Astrocyte (in vitro differentiated cells and primary cell): ENCODE measurements around the gene PRKG1. TPM values are rescaled to one million over a fixed set of nuclear protein-coding genes. Genes with fewer than 3 reads are reported as not detected.

Experiments
- DNase-seq: peaks from one replicate; pipeline ENCODE4 v3.0.0-alpha.2; 2010; ENCODE audit warnings: low read depth
- FAIRE-seq: peaks from 2 replicates; lab custom pipeline; 2011; peaks lifted over from hg19 to GRCh38; lab: Jason Lieb, UNC
- H2AFZ ChIP-seq: 2 replicates; pipeline ENCODE4 v1.6.0; 2012; ENCODE audit warnings: low read depth, low read length, inconsistent platforms
- H3K27ac ChIP-seq: 2 replicates; pipeline ENCODE4 v1.5.1; 2011; ENCODE audit warnings: low read depth, low read length, inconsistent platforms
- H3K27me3 ChIP-seq: 2 replicates; pipeline ENCODE4 v1.6.0; 2011; ENCODE audit warnings: low read length, inconsistent platforms; ENCODE audit not compliant: insufficient read depth
- H3K36me3 ChIP-seq: 2 replicates; pipeline ENCODE4 v1.5.1; 2011; ENCODE audit warnings: low read length, inconsistent platforms; ENCODE audit not compliant: insufficient read depth
- H3K4me1 ChIP-seq: 2 replicates; pipeline ENCODE4 v1.5.1; 2011; ENCODE audit warnings: low read length, inconsistent platforms; ENCODE audit not compliant: insufficient read depth
- H3K4me2 ChIP-seq: 2 replicates; pipeline ENCODE4 v1.6.0; 2012; ENCODE audit warnings: low read length, inconsistent platforms
- H3K4me3 ChIP-seq: 2 replicates; pipeline ENCODE4 v1.5.1; 2011; ENCODE audit warnings: low read depth, mild to moderate bottlenecking, low read length, inconsistent platforms; ENCODE audit not compliant: insufficient read depth
- H3K79me2 ChIP-seq: 2 replicates; pipeline ENCODE4 v1.6.0; 2012; ENCODE audit warnings: mild to moderate bottlenecking, low read length, inconsistent platforms; ENCODE audit not compliant: insufficient read depth
- H3K9ac ChIP-seq: 2 replicates; pipeline ENCODE4 v1.6.0; 2012; ENCODE audit warnings: mild to moderate bottlenecking, low read length, inconsistent platforms
- H3K9me3 ChIP-seq: 2 replicates; pipeline ENCODE4 v1.5.1; 2012; ENCODE audit warnings: low read depth, mild to moderate bottlenecking, low read length, inconsistent platforms; ENCODE audit not compliant: insufficient read depth
- H4K20me1 ChIP-seq: 2 replicates; pipeline ENCODE4 v1.6.0; 2012; ENCODE audit warnings: low read length, inconsistent platforms; ENCODE audit not compliant: insufficient read depth
- H3K27ac Mint-ChIP-seq: one replicate; pipeline ENCODE4 v1.8.0; 2021; ENCODE audit warnings: mild to moderate bottlenecking, mixed read lengths; ENCODE audit not compliant: unreplicated experiment
- H3K27me3 Mint-ChIP-seq: one replicate; pipeline ENCODE4 v1.8.0; 2021; ENCODE audit warnings: low read depth, mixed read lengths; ENCODE audit not compliant: unreplicated experiment
- H3K36me3 Mint-ChIP-seq: one replicate; pipeline ENCODE4 v1.8.0; 2021; ENCODE audit warnings: low read depth, mixed read lengths; ENCODE audit not compliant: unreplicated experiment
- H3K4me1 Mint-ChIP-seq: one replicate; pipeline ENCODE4 v1.8.0; 2021; ENCODE audit warnings: low read depth, mixed read lengths; ENCODE audit not compliant: unreplicated experiment
- H3K4me3 Mint-ChIP-seq: one replicate; pipeline ENCODE4 v1.8.0; 2021; ENCODE audit warnings: mild to moderate bottlenecking, moderate library complexity, mixed read lengths; ENCODE audit not compliant: unreplicated experiment
- H3K9me3 Mint-ChIP-seq: one replicate; pipeline ENCODE4 v1.8.0; 2021; ENCODE audit warnings: mild to moderate bottlenecking, mixed read lengths; ENCODE audit not compliant: unreplicated experiment
- EZH2 ChIP-seq: IDR thresholded peaks from 2 replicates; pipeline ENCODE4 v1.6.1; 2012; ENCODE audit warnings: mild to moderate bottlenecking, low read length, inconsistent platforms; ENCODE audit not compliant: insufficient read depth
- total RNA-seq: library from RNA; stranded (reverse); gene quantifications from 2 replicates; pipeline ENCODE4 v1.2.1, GENCODE V29; 2021
- TF ChIP-seq, protein P1 (sequence below): IDR thresholded peaks from 2 replicates; pipeline ENCODE4 v1.5.1; 2011; ENCODE audit warnings: low read depth, mild to moderate bottlenecking, inconsistent platforms, low read length, moderate library complexity; ENCODE audit not compliant: insufficient read depth

The PRKG1 gene
- total RNA-seq, 1 donor from 2014 or later = 3.1 TPM

DNA sequence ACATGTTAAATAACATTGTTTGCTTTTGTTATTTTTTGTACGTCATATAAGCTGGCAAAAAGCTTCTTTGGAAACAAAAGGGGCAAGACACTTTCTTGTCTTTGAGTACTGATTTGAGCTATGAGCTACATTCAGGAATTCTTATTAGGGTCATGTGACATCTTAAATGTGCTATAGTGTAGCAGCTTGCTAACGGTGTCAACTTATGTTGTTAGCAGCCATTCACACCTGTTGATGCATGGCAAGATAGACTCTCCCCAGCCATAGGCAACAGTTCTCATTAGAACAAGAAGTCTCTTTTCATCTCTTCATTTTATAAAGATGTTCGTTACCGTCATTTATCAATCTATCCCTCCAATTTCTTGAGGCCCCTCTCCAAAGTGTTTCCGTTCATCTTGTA lies 411.4 kb downstream of the PRKG1 start:
- no peaks in the 10 kb centered on the region for H3K36me3 Mint-ChIP-seq
- no peak overlapping the region for H3K27ac ChIP-seq
- DNase-seq (no peak), FAIRE-seq (no peak)
- H3K27ac Mint-ChIP-seq = no peak overlapping the region
- H3K4me3 ChIP-seq = no peak overlapping the region
- no peaks in the 10 kb centered on the region for H4K20me1 ChIP-seq
- H3K9me3 Mint-ChIP-seq = no peaks in the 10 kb centered on the region
- H3K4me3 Mint-ChIP-seq = no peak overlapping the region
- no peaks in the 10 kb centered on the region for H3K9me3 ChIP-seq
- H3K9ac ChIP-seq = no peak overlapping the region
- H3K4me2 ChIP-seq = no peak overlapping the region
- no peaks in the 10 kb centered on the region for H3K27me3 ChIP-seq
- H3K36me3 ChIP-seq = no peaks in the 10 kb centered on the region
- TF ChIP-seq, protein P1, sequence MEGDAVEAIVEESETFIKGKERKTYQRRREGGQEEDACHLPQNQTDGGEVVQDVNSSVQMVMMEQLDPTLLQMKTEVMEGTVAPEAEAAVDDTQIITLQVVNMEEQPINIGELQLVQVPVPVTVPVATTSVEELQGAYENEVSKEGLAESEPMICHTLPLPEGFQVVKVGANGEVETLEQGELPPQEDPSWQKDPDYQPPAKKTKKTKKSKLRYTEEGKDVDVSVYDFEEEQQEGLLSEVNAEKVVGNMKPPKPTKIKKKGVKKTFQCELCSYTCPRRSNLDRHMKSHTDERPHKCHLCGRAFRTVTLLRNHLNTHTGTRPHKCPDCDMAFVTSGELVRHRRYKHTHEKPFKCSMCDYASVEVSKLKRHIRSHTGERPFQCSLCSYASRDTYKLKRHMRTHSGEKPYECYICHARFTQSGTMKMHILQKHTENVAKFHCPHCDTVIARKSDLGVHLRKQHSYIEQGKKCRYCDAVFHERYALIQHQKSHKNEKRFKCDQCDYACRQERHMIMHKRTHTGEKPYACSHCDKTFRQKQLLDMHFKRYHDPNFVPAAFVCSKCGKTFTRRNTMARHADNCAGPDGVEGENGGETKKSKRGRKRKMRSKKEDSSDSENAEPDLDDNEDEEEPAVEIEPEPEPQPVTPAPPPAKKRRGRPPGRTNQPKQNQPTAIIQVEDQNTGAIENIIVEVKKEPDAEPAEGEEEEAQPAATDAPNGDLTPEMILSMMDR = no peak
- no peak for TF ChIP-seq EZH2
- H3K27me3 Mint-ChIP-seq = no peaks in the 10 kb centered on the region
- H2AFZ ChIP-seq = no peak overlapping the region
- no peaks in the 10 kb centered on the region for H3K4me1 Mint-ChIP-seq
- no peaks in the 10 kb centered on the region for H3K79me2 ChIP-seq
- H3K4me1 ChIP-seq = no peaks in the 10 kb centered on the region

DNA sequence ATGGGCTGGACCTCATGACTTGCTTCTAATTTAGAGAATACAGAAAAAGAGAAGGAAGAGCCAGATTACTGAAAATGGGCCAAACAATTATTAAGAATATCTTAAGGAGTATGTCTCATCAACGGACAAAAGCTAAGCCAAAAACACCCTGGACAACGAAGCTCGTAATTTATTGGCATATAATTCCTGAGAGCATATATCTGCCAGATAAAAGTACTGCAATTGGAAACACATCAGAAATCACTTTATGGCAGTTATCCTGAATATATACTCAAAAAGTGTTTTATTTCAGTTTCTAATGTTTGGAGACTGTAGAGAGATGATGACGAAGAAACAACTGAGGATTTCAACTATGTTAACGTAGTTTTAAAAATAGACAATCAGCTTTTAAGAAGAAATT lies 413.3 kb downstream of the PRKG1 start:
- Mint-ChIP-seq H3K27me3 (no peaks in the 10 kb centered on the region), H3K4me3 (no peak overlapping the region), H3K4me1 (no peaks in the 10 kb centered on the region), H3K27ac (no peak overlapping the region), H3K9me3 (no peaks in the 10 kb centered on the region), H3K36me3 (no peaks in the 10 kb centered on the region)
- no peaks in the 10 kb centered on the region for H4K20me1 ChIP-seq
- no peaks in the 10 kb centered on the region for H3K27me3 ChIP-seq
- H3K4me1 ChIP-seq = no peaks in the 10 kb centered on the region
- DNase-seq (no peak), FAIRE-seq (no peak)
- H2AFZ ChIP-seq = no peak overlapping the region
- no peak overlapping the region for H3K4me2 ChIP-seq
- H3K4me3 ChIP-seq = no peak overlapping the region
- H3K27ac ChIP-seq = no peak overlapping the region
- H3K9me3 ChIP-seq = no peaks in the 10 kb centered on the region
- H3K79me2 ChIP-seq = no peaks in the 10 kb centered on the region
- H3K36me3 ChIP-seq = no peaks in the 10 kb centered on the region
- H3K9ac ChIP-seq = no peak overlapping the region
- no peak for TF ChIP-seq EZH2
- TF ChIP-seq, protein P1 = no peak

DNA sequence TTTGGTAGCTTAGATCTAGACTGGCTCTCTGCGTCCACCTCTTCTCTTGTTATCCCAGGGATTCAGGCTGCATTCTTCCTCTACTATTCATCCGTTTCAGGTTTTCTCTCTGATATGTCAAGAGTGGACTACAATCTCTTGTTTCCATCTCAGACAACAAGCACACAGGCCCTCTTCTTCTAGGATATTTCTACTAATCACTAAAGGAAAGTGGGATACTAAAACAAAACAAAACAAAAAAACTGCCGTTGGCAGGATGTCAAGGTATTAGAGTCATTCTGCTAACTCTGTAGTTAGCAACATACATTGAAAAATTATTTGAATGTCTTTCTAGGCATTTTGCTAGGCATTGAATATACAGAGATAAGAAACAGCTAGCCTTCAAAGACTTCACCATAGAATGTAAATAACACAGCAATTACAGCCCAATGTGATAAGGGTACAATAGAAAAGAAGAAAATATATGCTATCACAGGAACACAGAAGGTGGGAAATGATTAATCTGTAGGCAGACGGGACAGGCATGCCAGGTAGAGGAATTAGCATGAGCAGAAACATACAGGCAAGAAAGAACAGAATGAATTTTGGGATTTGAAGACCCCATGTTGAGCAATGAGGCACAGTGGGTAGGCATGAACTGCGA lies 414.6 kb downstream of the PRKG1 start:
- Histone ChIP-seq H3K36me3 (no peaks in the 10 kb centered on the region), H3K9ac (no peak overlapping the region), H3K4me1 (no peaks in the 10 kb centered on the region), H3K4me3 (no peak overlapping the region), H4K20me1 (no peaks in the 10 kb centered on the region), H3K79me2 (no peaks in the 10 kb centered on the region), H3K4me2 (no peak overlapping the region), H3K9me3 (no peaks in the 10 kb centered on the region), H2AFZ (no peak overlapping the region), H3K27ac (no peak overlapping the region), H3K27me3 (no peaks in the 10 kb centered on the region)
- H3K36me3 Mint-ChIP-seq = no peaks in the 10 kb centered on the region
- no peaks in the 10 kb centered on the region for H3K9me3 Mint-ChIP-seq
- TF ChIP-seq, protein P1 = no peak
- no peak for TF ChIP-seq EZH2
- no peak overlapping the region for H3K4me3 Mint-ChIP-seq
- DNase-seq (no peak), FAIRE-seq (no peak)
- H3K27ac Mint-ChIP-seq = no peak overlapping the region
- H3K27me3 Mint-ChIP-seq = no peaks in the 10 kb centered on the region
- H3K4me1 Mint-ChIP-seq = no peaks in the 10 kb centered on the region
